GM21737 (cell line): ENCODE data around the gene SLC39A11.

Experiments used
- ATAC-seq: cut with Tn5 transposase; IDR thresholded peaks from one replicate; pipeline ENCODE4 v1.9.1; 2021; ENCODE audit warnings: mild to moderate bottlenecking, moderate library complexity; ENCODE audit not compliant: unreplicated experiment

SLC39A11 gene

DNA sequence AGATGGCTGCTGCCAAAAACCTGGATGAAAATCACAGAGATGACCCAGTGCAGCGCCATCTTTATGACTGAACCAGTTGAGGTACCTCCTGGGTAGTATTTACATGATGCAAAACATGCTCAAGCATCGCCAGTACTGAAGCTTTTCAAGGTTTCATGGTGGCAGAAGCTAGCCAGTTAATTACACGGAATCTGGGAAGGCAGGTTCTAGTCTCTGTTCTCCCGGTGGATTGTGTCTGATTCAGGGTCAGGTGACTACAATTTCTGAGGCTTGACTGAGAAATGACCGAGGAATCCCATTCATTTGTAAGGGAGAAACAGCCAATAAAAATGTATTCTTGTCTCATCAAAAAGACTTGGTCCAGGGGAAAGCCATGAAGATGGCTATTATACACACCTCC is 209.1 kb downstream of the SLC39A11 start:
- no peak for ATAC-seq

- ATAC-seq = no peak
These were observed 210.1 kb downstream of the SLC39A11 start for GRCh38 chr17:72882426-72882825.

DNA sequence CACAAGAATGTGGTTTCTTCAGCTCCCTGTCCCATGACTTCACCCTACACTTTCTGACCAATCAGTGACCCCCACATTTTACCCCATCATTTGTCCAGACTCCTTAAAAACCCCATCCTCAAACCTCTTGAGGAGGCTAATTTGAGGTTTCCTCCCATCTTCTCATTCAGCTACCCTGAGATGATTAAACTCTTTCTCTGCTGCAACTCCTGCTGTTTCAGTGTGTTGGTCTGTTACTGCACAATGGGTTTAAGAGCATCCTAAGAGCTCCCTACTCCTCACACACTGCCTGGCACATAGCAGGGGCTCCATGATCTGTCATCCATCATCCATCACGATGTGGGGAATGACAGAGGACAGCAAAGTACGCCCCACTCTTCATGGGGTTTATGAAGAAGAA is 212.6 kb downstream of the SLC39A11 start:
- ATAC-seq = no peak

DNA sequence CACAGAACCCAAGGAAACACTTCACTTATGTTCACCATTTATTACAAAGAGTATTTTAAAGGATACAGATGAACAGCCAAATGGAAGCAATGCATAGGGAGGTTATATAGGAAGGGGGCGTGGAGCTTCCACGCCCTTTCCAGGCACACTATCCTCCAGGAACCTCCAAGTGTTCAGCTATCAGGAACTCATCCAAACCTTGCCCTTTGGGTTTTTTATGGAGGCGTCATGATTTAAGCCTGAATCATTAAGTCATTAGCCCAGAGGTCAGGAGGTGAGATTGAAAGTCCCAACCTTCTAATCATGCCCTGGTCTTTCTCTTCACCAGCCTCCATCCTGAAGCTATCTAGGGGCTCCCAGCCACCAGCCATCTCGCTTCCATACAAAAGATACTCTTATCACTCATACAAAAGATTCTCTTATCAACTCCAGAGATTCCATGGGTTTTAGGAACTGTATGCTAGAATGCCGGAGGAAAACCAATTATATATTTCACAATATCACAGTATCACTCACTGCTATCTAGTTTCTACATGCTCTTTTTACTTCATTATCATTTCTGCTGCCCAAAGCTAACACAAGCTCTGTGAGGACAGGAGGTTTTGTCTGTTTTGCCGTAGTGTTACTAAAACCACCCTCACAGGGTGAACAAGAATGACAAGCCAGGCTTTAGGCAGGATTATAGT is 213.4 kb downstream of the SLC39A11 start:
- ATAC-seq = no peak

- ATAC-seq = no peak
These were observed 215.1 kb downstream of the SLC39A11 start for GRCh38 chr17:72877348-72877747.

DNA sequence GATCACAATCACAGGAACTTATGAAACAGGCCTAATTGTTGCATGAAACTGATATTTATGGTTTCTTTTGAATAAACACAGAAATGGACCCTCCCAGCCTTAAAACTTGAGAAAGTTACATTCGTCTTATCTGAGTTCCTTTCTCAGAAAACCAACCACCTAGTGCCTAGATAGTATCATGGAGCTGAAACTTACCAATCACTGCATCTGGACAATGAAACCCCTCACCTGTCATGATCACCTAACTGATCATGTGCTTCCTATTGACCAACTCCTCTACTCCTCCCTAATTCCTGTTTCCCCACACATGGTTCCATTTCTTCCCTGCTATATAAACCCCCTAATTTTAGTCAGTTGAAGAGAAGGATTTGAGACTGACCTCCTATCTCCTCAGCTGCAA is 216.1 kb downstream of the SLC39A11 start:
- ATAC-seq = no peak

DNA sequence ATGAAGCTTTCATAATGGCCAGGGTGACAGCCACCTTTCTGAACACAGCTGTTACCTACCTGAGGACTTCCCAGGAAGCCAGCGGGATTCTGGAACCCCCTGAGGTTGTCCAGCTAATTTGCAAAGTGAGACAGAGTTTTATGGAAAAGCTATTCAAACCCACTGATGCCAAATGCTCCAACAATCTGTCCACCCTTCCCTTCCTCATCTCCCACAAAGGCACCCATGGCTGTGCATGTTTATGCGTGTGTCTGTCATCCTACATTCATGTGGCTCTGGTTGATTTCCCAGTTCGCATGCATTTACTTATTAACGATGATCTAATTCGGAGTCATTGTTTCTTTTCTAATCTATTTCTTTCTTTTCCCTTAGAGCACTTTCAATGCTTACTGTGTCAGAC is 217.1 kb downstream of the SLC39A11 start:
- no peak for ATAC-seq

DNA sequence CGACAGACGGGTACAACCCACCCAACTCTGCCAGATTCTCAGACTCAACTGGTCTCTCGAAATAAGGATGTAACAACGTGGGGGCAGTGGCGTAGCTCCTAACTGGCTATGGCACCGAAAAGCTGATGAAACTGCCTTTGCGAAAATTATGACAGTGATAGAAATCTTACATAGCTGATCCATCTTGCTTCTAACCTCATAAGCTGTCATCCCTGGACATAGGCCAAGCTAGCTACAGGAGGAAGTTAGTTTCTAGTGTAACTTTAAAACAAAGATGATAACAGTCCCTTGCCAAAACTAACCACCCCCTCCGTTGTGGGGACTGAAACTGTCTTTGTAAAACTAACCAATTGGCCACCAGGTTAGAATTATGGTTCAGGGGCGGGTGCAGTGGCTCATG is 220.1 kb downstream of the SLC39A11 start:
- ATAC-seq = no peak

GRCh38 chr17:72870367-72870985 is 222.0 kb downstream of the SLC39A11 start:
- ATAC-seq = no peak

GRCh38 chr17:72869630-72870029 is 222.9 kb downstream of the SLC39A11 start:
- ATAC-seq = no peak

DNA sequence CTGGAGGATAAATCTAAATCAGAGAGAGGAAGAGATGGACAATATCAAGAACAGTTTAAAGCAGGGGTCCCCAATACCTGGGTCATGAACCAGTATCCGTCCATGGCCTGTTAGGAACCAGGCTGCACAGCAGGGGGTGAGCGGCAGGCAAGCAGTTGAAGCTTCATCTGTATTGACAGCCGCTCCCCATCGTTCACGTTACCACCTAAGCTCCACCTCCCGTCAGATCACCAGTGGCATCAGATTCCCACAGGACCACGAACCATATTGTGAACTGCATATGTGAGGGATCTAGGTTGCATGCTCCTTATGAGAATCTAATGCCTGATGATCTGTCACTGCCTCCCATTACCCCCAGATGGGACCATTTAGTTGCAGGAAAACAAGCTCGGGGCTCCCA is 226.5 kb downstream of the SLC39A11 start:
- ATAC-seq = no peak

DNA sequence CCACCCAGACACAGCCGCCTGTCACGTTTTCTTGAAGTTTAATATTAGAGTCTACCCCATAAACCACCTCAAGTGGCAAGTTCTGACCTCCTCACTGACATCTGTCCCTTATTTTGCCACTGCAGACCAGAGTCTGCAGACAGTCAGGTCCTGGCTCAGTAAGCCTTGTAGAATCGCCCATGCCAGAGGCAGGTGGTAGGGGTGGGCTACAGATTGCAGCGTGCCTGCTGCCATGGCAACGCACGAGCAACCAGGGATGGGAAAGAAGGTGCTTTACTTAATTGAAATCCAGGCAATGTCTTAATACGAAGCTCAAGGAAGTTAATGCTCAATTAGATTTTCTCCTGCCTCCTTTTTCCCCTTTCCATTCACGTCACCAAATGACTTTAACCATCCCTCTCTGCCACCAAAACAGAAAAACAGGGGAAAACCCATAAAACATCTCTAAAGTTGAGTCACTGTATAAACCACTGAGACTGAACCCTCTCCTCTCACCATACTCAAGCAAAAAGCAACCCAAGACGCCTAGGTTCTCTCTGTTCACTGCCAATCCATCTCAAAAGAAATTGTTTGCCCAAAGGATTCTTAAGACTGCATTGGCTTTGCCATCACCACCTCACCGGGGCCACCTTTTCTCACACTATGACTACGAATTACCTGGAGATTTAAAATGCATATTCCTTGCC is 228.8 kb downstream of the SLC39A11 start:
- no peak for ATAC-seq

GRCh38 chr17:72862276-72862999 is 230.1 kb downstream of the SLC39A11 start:
- ATAC-seq = no peak

DNA sequence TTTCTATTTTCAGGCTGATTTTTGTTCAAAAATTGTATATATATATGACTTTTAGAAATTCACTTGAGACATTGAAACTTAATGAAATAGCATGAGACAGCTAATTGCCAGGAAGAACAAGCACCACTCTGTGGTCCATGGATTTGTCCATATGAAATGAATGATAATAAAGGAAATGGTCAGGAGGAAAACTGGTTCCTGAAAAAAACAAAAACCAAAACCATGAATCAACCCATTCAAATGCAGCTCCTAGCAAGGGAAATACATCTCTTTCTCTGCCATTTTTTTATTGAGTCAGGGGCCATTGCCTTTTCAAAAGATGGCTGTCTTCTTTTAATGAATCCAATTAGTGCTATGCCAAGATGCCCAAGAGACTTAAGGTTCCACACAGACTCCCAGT is 230.7 kb downstream of the SLC39A11 start:
- no peak for ATAC-seq

- no peak for ATAC-seq
These were observed 231.7 kb downstream of the SLC39A11 start for GRCh38 chr17:72860778-72861177.

DNA sequence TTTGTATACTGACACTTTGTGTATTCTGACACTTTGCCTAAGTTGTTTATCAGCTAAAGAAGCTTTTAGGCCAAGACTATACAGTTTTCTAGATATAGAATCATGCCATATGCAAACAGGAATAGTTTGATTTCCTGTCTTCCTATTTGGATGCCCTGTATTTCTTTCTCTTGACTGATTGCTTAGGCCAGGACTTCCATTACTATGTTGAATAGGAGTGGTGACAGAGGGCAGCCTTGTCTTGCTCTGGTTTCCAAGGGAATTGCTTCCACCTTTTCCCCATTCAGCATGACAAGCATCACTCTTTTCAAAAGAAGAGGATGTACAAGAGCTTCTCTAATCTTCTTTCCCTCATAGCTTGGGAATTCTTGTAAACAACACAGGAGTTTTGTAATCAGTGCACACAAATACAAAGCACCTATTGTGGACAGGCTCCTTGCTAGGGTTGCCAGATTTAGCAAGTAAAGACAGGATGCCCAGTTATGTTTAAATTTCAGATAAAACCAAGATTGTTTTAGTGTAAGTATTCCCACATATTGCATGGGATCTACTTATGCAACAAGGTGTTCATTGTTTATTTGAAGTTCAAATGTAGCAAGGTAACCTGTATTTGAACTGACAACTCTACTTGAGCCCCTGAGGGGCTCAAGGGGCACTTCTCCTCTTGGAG is 233.5 kb downstream of the SLC39A11 start:
- no peak for ATAC-seq

DNA sequence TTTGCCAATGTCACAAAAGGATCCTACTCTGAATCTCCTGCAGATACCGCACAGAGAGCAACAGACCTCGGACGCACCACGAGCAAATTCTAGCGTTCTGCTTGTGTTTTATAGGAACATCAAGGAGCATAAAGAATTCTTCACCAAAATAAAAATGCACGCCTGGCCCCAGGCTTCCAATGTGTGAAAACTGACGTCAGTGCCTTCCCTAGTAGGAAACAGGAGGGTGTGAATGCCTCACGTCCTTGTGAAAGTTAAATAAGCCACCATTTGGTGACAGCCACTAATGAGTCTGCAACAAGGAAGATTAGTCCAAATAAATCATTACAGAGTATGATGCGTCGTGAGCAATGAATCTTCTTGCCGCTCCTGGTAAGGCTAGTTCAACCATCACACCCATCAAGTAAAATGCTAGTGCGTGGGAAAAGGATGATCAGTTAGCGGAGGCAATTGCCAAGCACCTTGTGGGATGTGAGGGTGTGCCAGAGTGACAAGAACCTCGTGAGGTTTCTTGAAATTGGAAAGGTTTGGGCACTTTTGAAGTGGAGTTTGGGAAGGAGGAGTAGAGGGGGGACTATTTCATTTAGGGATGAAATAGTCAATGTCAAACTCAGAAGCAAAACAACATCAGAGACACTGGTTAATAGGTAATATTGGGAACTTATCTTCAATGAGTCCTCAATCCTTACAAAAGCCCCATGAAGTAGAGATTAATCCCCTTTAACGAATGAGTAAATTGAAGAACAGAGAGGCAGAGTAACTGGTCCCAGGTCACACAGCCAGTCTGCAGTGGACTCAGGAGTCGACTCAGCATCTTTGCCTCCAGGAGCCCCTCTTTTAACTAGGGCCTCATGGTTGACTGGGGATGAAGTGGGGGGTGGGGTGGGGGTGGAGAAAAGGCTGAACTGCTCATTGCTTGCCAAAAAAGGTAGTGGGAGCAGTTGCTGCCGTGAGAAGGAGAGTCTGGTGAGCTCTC is 238.8 kb downstream of the SLC39A11 start:
- no peak for ATAC-seq

- no peak for ATAC-seq
These were observed 240.1 kb downstream of the SLC39A11 start for GRCh38 chr17:72852277-72852938.

GRCh38 chr17:72850410-72851118 is 241.9 kb downstream of the SLC39A11 start:
- ATAC-seq = no peak
